Activated naive CD4-positive, alpha-beta T cell treated with anti-CD3 and anti-CD28 coated beads, Interleukin-2, amount 50 U/mL, for 72 hours (primary cell): ENCODE measurements around the gene CUTA. TPM values are rescaled to one million over a fixed set of nuclear protein-coding genes. Genes with fewer than 3 reads are reported as not detected.
"Not testable (repeated sequence)": the region's sequence is repeated elsewhere in the genome, so short reads cannot be mapped to it uniquely, and the experiment has no call there.

Source experiments
- ATAC-seq, 2 donors: fragments of 150-1000 bp; cut with Tn5 transposase; 2 replicates each; pipeline ENCODE4 v1.10.0; 2021; ENCODE audit warnings: mild to moderate bottlenecking in 2 of 2, moderate library complexity in 2 of 2
- DNase-seq, 2 donors: peaks; one replicate each; pipeline ENCODE4 v3.0.0; 2021 to 2022; ENCODE audit warnings: low spot score in 2 of 2
- H3K27ac Mint-ChIP-seq, 2 donors: one replicate each; pipeline ENCODE4 v1.8.0; 2022; ENCODE audit warnings: mild to moderate bottlenecking in 2 of 2, mixed read lengths in 2 of 2
- H3K36me3 Mint-ChIP-seq, 2 donors: one replicate each; pipeline ENCODE4 v1.8.0; 2022; ENCODE audit warnings: mixed read lengths in 2 of 2
- H3K9me3 Mint-ChIP-seq, 2 donors: one replicate each; pipeline ENCODE4 v1.8.0; 2022; ENCODE audit warnings: mixed read lengths in 2 of 2
- total RNA-seq, 2 donors: library from RNA; stranded (reverse); gene quantifications; one replicate each; pipeline ENCODE4 v1.2.3, GENCODE V29; 2022

CUTA gene
- total RNA-seq, 2 donors from 2014 or later, result 186 to 334 TPM

GRCh38 chr6:33371901-33372300 is 46.0 kb downstream of the CUTA start:
- not testable (repeated sequence) for H3K27ac Mint-ChIP-seq, ATAC-seq, H3K9me3 Mint-ChIP-seq, DNase-seq, H3K36me3 Mint-ChIP-seq

GRCh38 chr6:33367715-33368025 is 50.2 kb downstream of the CUTA start:
- not testable (repeated sequence) for H3K9me3 Mint-ChIP-seq, ATAC-seq, H3K27ac Mint-ChIP-seq, H3K36me3 Mint-ChIP-seq, DNase-seq

GRCh38 chr6:33367009-33367714 is 50.7 kb downstream of the CUTA start:
- ATAC-seq (no peak), DNase-seq (no peak)
- Mint-ChIP-seq H3K36me3 (no peaks in the 10 kb centered on the region), H3K27ac (no peak overlapping the region), H3K9me3 (no peaks in the 10 kb centered on the region)

Other genes with a start within 250 kb of the CUTA start
- gene COL11A2, start 225.6 kb downstream of the CUTA start, total RNA-seq, result 1 to 10 TPM; 1.8 to 4.6 TPM
- 10 to 100 TPM; 46.6 to 89.0 TPM for gene RXRB, start 217.4 kb downstream of the CUTA start, total RNA-seq
- gene SLC39A7, start 217.2 kb downstream of the CUTA start, total RNA-seq, result 10 to 100 TPM; 45.8 to 78.2 TPM
- gene HSD17B8, start 213.5 kb downstream of the CUTA start, total RNA-seq, result 10 to 100 TPM; 14.7 to 17.5 TPM
- gene RING1, start 209.6 kb downstream of the CUTA start, total RNA-seq, result 10 to 100 TPM; 30.3 to 46.5 TPM
- gene VPS52, start 146.2 kb downstream of the CUTA start, total RNA-seq, result 10 to 100 TPM; 39.0 to 62.8 TPM
- 1,000 to 10,000 TPM; 3,809 to 4,545 TPM for gene RPS18, start 146.0 kb downstream of the CUTA start, total RNA-seq
- gene B3GALT4, start 141.0 kb downstream of the CUTA start, total RNA-seq, result 1 to 10 TPM; 3.7 to 5.9 TPM
- gene WDR46, start 128.9 kb downstream of the CUTA start, total RNA-seq, result 10 to 100 TPM; 73.7 to 81.5 TPM
- gene PFDN6, start 128.5 kb downstream of the CUTA start, total RNA-seq, result 100 to 1,000 TPM in 1 of 2 donors, 10 to 100 TPM in 1; 92.9 to 103 TPM
- gene RGL2, start 119.2 kb downstream of the CUTA start, total RNA-seq, result 100 to 1,000 TPM in 1 of 2 donors, 10 to 100 TPM in 1; 24.5 to 136 TPM
- 100 to 1,000 TPM; 143 to 216 TPM for gene TAPBP, start 104.0 kb downstream of the CUTA start, total RNA-seq
- gene ZBTB22, start 100.4 kb downstream of the CUTA start, total RNA-seq, result 10 to 100 TPM; 12.2 to 18.2 TPM
- 10 to 100 TPM; 68.4 to 72.8 TPM for gene DAXX, start 95.1 kb downstream of the CUTA start, total RNA-seq
- 100 to 1,000 TPM; 103 to 170 TPM for gene KIFC1, start 26.3 kb downstream of the CUTA start, total RNA-seq
- 100 to 1,000 TPM in 1 of 2 donors, 10 to 100 TPM in 1; 27.5 to 156 TPM for gene PHF1, start 7.1 kb downstream of the CUTA start, total RNA-seq
- gene SYNGAP1, start 2.0 kb upstream of the CUTA start, total RNA-seq, result 10 to 100 TPM; 70.5 to 71.7 TPM
- gene ZBTB9, start 36.5 kb upstream of the CUTA start, total RNA-seq, result 10 to 100 TPM in 1 of 2 donors, 1 to 10 TPM in 1; 9.4 to 12.5 TPM
- gene BAK1, start 162.2 kb upstream of the CUTA start, total RNA-seq, result 10 to 100 TPM; 43.8 to 57.0 TPM
- 10 to 100 TPM; 39.2 to 50.8 TPM for gene ITPR3, start 203.2 kb upstream of the CUTA start, total RNA-seq